ENCODE measurements around the gene XPO5. TPM values are rescaled to one million over a fixed set of nuclear protein-coding genes. Genes with fewer than 3 reads are reported as not detected.

Gene XPO5
- total RNA-seq, 1 donor from 2014 or later = 12.9 TPM

GRCh38 chr6:43489277-43490072 lies 86.4 kb downstream of the XPO5 start:
- intact Hi-C loops (cut with DNase I) = no loop called here
- DNase-seq = no peak
- no peak for ATAC-seq (ENCODE audit: poor library complexity)

DNA sequence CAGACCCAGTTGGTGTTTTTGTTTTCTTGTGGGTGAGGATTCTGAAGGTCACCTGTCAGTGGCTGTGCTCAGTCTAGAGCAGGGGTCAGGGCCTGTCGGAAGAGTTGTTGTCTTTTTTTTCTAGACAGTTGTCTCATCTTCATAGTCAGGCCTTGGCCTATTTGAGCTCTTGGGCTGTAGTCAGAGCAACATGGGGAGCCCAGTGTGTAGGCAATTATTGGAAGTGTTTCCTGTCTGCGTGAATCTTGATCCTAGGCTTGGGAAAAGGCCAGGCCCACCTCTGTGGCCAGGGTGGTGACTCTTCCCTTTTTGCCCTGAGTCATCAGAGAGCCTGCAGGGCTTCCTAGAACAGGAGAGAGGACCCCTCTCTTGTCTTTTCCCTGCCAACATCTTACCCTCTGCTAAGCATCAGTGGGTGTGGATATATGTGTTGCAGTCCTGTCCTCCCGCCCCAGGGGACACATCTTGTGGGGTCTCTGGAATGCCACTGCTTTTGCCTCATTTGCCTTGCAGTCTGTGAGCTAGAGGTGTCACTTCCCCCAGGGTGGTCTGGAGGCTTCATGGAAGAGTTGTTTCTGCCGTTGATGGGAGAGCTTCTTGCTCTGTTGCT lies 87.1 kb downstream of the XPO5 start:
- ATAC-seq (ENCODE audit: poor library complexity) (no peak), DNase-seq (no peak)
- intact Hi-C loops (cut with DNase I) = no loop called here

DNA sequence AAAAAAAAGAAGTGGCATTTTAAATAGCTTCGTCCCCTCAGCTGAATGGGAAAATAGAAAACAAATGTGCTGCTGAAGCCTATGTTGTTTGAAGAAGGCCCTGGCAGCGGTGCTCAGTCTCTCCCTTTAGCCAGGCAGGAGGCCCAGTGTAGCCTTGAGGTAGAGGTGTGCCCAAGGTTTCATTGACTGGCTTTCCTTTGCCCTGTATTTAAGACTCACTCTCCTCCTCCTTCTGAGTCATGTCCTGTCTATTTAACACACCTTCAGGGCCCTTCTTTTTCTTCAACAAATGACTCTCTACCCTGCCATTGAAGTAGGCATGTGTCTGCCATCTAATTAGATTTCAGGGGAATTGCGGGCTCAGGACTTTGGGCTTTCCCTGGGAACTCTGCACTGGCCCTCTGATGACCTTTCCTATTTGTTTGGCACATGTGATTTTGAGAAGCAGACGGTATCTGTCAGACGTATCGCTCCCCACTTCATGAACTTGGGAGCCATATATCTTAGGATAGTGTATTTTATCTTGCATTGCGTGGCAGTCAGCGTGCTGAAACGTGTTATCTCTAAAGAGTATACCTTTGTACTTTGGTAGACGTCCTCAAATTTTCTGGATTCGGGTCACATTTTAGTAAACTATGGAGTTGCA lies 94.1 kb downstream of the XPO5 start:
- intact Hi-C loops (cut with DNase I) = no loop called here
- no peak for DNase-seq
- ATAC-seq (ENCODE audit: poor library complexity) = no peak

- ATAC-seq (ENCODE audit: poor library complexity) = no peak
- no peak for DNase-seq
- intact Hi-C loops (cut with DNase I) = no loop called here
Measured at GRCh38 chr6:43481075-43481474, 94.8 kb downstream of the XPO5 start.

- DNase-seq = no peak
- no peak for ATAC-seq (ENCODE audit: poor library complexity)
- intact Hi-C loops (cut with DNase I) = no loop called here
Measured at GRCh38 chr6:43478008-43478372, 97.8 kb downstream of the XPO5 start.

GRCh38 chr6:43477235-43478007 lies 98.4 kb downstream of the XPO5 start, which contains the start of gene TJAP1:
TJAP1 (plus strand) TSS chr6:43477570; CDS start chr6:43499002, 21,432 bp downstream.
- intact Hi-C loops (cut with DNase I) = no loop called here
- DNase-seq = peak; percentile 96
- peak; percentile 100 for ATAC-seq (ENCODE audit: poor library complexity)

DNA sequence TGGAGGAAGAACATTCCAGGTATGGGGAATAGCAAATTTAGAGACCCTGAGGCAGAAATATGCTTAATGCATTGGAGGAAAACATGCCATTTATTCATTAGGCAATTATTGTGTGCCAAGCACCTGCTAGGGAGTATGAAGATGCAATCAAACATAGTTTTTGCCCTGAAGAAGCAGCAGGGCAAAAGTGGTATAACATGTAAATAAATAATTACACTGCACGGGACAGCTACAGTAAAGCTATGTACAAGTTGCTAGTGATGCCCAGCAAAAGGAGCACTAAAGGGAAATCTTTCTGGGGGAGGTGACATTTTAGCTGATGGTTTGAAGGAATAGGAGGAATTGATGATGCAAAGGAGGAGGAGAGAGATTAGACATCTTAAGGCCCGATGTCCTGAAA lies 99.1 kb downstream of the XPO5 start:
- intact Hi-C loops (cut with DNase I) = no loop called here

DNA sequence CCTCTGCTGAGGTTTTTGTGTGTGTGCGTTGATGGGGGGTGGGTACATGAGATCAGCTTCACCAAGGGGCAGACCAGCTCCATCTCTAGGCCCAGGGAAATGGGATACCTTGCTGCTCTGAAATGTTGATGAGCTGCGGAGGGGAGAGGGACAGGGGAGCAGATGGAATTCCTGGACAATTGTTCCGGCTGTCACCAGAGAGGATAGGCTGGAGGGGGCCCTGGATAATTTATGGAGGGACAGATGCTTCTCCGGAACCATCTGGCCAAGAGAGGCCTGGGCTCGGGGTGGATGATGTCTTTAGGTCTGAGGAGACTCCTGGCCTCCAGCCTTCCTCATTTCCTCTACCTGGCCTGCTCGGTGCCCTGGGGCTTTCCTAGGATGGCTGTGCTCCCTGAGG lies 100.3 kb downstream of the XPO5 start:
- no peak for ATAC-seq (ENCODE audit: poor library complexity)
- intact Hi-C loops (cut with DNase I) = no loop called here

More for the DNA sequence above, 99.1 kb downstream of the XPO5 start:
- ATAC-seq (ENCODE audit: poor library complexity) (no peak), DNase-seq (no peak)

GRCh38 chr6:43472515-43472914 lies 103.3 kb downstream of the XPO5 start:
- ATAC-seq (ENCODE audit: poor library complexity) = no peak
- intact Hi-C loops (cut with DNase I) = no loop called here
- DNase-seq = no peak

More for the DNA sequence above, 100.3 kb downstream of the XPO5 start:
- DNase-seq = no peak

Other genes with a start within 250 kb of the XPO5 start
- 10.2 TPM for gene ZNF318, start 206.4 kb downstream of the XPO5 start, total RNA-seq
- gene ABCC10, start 148.5 kb downstream of the XPO5 start, total RNA-seq = 9.8 TPM
- gene DLK2, start 120.5 kb downstream of the XPO5 start, total RNA-seq = 1.0 TPM
- 20.5 TPM for gene TJAP1, start 98.5 kb downstream of the XPO5 start, total RNA-seq
- gene LRRC73, start 65.7 kb downstream of the XPO5 start, total RNA-seq = 1.4 TPM
- 64.0 TPM for gene YIPF3, start 59.1 kb downstream of the XPO5 start, total RNA-seq
- 15.6 TPM for gene POLR1C, start 58.9 kb downstream of the XPO5 start, total RNA-seq
- gene POLH, start 147 bp upstream of the XPO5 start, total RNA-seq = 6.9 TPM
- 25.1 TPM for gene GTPBP2, start 53.2 kb upstream of the XPO5 start, total RNA-seq
- 26.1 TPM for gene MAD2L1BP, start 59.8 kb upstream of the XPO5 start, total RNA-seq
- gene RSPH9, start 69.0 kb upstream of the XPO5 start, total RNA-seq = 0.16 TPM
- gene MRPS18A, start 111.8 kb upstream of the XPO5 start, total RNA-seq = 39.5 TPM
- gene VEGFA, start 194.2 kb upstream of the XPO5 start, total RNA-seq = 230 TPM

Data from Right ventricle myocardium superior (tissue), 1 donor.